Adipocyte (in vitro differentiated cells): ENCODE measurements around the gene MTX1.

Experiments used
- DNase-seq: peaks from one replicate; pipeline ENCODE4 v3.0.0-alpha.2; 2015; ENCODE audit warnings: low read depth
- H3K27me3 ChIP-seq: replicated peaks from 2 replicates; pipeline ENCODE4 v1.7.0; 2013; ENCODE audit warnings: mild to moderate bottlenecking, low read length, moderate library complexity; ENCODE audit not compliant: control insufficient read depth, insufficient read depth
- H3K36me3 ChIP-seq: 2 replicates; pipeline ENCODE4 v1.7.0; 2013; ENCODE audit warnings: low read length, mild to moderate bottlenecking, moderate library complexity; ENCODE audit not compliant: control insufficient read depth, insufficient read depth, severe bottlenecking
- H3K4me1 ChIP-seq: 2 replicates; pipeline ENCODE4 v1.7.0; 2013; ENCODE audit warnings: mild to moderate bottlenecking, low read length, moderate library complexity; ENCODE audit not compliant: control insufficient read depth, insufficient read depth
- H3K4me3 ChIP-seq: 2 replicates; pipeline ENCODE4 v1.7.0; 2013; ENCODE audit warnings: mild to moderate bottlenecking, low read length, moderate library complexity
- H3K9ac ChIP-seq: 2 replicates; pipeline ENCODE4 v1.7.0; 2013; ENCODE audit warnings: mild to moderate bottlenecking, low read length, moderate library complexity
- H3K9me3 ChIP-seq: 2 replicates; pipeline ENCODE4 v1.7.0; 2013; ENCODE audit warnings: mild to moderate bottlenecking, low read length, moderate library complexity; ENCODE audit not compliant: control insufficient read depth

MTX1 gene

DNA sequence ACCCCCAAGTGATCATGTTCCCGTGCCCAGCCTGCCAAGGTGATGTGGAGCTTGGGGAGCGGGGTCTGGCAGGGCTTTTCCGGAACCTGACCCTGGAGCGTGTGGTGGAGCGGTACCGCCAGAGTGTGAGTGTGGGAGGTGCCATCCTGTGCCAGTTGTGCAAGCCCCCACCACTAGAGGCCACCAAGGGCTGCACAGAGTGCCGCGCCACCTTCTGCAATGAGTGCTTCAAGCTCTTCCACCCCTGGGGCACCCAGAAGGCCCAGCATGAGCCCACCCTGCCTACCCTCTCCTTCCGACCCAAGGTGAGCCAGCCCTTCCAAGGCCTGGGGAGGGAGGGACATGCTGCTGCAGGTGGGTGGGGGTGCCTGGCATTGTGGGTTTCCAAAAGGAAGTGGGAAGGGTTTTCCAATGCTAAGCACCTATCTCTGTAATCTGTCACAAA lies 32.5 kb upstream of the MTX1 start:
- no peaks in the 10 kb centered on the region for H3K9me3 ChIP-seq
- peaks cover 17% of the 10 kb centered on the region for H3K4me1 ChIP-seq
- H3K9ac ChIP-seq, result no peak overlapping the region
- no peaks in the 10 kb centered on the region for H3K36me3 ChIP-seq
- no peaks in the 10 kb centered on the region for H3K27me3 ChIP-seq
- DNase-seq, result no peak
- no peak overlapping the region for H3K4me3 ChIP-seq

DNA sequence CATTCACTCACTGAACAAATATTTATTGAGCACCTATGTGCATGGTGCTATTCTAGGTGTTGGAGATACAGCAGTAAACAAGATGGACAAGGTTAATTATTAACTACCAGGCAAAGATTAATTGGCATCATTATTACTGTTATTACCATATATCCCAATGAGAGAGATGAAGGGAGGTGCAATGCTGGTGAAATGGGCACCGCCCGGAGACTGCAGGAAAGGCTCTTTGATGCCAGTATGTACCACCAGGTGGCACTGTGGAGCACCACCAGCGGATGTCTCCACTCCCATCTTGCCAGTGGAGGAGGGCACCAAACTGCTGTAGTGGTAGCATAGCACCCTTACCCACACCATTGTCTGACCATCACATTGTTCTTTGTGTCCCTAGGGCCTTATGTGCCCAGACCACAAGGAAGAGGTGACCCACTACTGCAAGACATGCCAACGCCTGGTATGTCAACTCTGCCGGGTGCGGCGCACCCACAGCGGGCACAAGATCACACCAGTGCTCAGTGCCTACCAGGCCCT lies 31.9 kb upstream of the MTX1 start:
- Histone ChIP-seq H3K4me3 (no peak overlapping the region), H3K9me3 (no peaks in the 10 kb centered on the region)
- peak; percentile 91 for DNase-seq

DNA sequence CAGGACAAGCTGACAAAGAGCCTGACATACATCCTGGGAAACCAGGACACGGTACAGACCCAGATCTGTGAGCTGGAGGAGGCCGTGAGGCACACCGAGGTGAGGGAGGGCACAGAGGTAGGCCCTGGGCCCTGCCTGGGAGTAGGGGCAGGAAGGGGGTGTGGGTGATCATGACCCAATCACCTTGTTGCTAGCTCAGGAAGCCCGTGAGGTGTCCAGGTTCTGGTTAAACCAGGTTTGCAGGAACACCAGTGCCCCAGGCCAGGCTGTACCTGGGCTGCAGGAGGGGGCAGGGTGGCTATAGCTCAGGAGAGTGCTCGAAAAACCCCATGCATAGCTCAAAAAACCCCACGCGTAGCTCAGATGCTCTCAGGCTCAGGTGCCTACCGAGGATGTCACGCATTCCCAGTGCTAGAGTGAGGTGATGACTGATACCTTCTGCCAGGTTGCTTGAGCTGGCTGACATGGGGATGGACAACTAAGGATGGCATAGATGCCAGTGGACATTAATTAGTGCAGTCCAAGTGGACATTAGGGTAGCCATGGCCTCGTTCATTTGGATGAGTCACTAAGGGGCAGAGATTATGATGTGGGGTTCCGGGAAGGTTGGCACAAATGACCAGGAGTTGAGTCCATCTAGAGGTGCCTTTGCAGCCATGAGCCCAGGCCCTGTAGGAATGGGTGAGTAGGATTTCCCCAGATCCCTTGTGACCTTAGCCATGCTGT lies 31.1 kb upstream of the MTX1 start:
- DNase-seq, result no peak
- no peaks in the 10 kb centered on the region for H3K36me3 ChIP-seq
- no peaks in the 10 kb centered on the region for H3K9me3 ChIP-seq
- H3K4me1 ChIP-seq, result peaks cover 7% of the 10 kb centered on the region
- H3K9ac ChIP-seq, result no peak overlapping the region
- H3K27me3 ChIP-seq, result no peaks in the 10 kb centered on the region
- no peak overlapping the region for H3K4me3 ChIP-seq

More for the DNA sequence above, 31.9 kb upstream of the MTX1 start:
- no peak overlapping the region for H3K9ac ChIP-seq
- no peaks in the 10 kb centered on the region for H3K36me3 ChIP-seq
- no peaks in the 10 kb centered on the region for H3K27me3 ChIP-seq
- H3K4me1 ChIP-seq, result peaks cover 14% of the 10 kb centered on the region

DNA sequence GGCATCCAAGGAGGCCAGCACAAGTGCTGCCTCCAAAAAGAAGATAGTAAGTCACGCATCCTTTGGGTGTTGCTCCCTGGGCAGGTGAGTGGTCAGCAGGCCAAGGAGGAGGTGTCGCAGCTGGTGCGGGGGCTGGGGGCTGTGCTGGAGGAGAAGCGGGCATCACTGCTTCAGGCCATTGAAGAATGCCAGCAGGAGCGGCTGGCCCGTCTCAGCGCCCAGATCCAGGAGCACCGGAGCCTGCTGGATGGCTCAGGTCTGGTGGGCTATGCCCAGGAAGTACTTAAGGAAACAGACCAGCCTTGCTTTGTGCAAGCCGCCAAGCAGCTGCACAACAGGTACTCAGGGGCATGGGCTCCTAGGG lies 30.6 kb upstream of the MTX1 start:
- Histone ChIP-seq H3K9ac (no peak overlapping the region), H3K9me3 (no peaks in the 10 kb centered on the region), H3K4me1 (peaks cover 5% of the 10 kb centered on the region), H3K4me3 (no peak overlapping the region), H3K36me3 (no peaks in the 10 kb centered on the region), H3K27me3 (no peaks in the 10 kb centered on the region)
- DNase-seq, result no peak

DNA sequence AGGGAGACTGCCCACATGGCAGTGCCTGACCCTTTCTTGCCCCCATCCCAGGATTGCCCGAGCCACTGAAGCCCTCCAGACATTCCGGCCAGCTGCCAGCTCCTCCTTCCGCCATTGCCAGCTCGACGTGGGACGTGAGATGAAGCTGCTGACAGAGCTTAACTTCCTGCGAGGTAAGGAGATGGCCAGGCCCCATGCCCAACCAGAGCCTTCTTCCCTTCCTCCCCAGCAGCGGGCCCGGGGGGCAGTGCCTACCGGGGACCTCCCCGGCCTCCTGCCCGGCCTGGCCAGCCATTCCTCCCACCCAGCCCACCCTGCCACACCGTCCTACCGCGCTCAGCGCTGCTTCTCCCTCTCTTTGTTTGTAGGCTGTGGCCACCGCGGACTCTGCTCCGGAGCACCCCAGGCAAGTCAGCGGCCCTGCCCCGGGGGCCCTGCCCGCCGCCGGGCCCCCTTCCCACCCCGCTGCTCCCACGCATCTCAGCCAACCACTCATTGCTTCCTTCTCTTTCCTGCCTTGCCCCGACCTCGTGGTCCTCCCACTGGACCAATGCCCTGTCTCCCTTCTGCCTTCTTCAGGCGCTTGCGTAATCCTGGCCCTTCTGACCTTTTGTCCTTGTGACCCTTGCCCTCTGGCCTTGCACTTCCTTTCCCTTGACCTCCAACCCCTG lies 29.9 kb upstream of the MTX1 start:
- no peaks in the 10 kb centered on the region for H3K27me3 ChIP-seq
- no peaks in the 10 kb centered on the region for H3K36me3 ChIP-seq
- no peak for DNase-seq
- H3K9ac ChIP-seq, result no peak overlapping the region
- no peak overlapping the region for H3K4me3 ChIP-seq
- peaks cover 1% of the 10 kb centered on the region for H3K4me1 ChIP-seq
- H3K9me3 ChIP-seq, result no peaks in the 10 kb centered on the region

DNA sequence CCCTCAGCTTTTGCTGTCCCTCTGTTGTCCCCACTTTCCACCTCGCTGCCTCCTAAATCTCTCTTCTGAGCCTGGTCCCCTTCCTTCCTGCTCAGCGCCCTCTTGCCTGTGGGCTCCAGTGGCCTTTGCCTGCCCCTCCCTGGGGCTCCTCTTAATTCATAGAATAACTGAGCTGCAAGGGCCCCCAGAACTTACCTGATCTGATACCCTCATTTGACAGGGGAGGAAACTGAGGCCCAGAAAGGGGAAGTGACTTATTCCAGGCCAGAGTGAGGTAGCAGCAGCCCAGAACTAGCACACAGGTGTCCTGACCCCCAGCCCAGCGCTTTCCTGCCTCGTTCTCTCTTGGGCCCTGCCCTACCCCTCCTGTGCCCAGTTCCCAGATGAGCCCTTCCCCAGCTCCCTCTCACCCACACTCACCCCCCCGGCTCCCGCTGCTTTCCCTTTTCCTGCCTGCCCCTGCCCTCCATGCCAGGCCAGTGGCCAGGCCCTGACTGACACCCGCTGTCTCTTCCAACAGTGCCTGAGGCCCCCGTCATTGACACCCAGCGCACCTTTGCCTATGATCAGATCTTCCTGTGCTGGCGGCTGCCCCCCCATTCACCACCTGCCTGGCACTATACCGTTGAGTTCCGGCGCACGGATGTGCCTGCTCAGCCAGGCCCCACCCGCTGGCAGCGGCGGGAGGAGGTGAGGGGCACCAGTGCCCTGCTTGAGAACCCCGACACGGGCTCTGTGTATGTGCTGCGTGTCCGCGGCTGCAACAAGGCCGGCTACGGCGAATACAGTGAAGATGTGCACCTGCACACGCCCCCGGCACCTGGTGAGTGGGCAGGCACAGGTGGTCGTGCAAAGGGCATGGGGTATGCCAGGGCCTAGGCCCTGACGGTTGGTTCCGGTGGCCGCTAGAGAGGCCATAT lies 29.1 kb upstream of the MTX1 start:
- H3K9me3 ChIP-seq, result no peaks in the 10 kb centered on the region
- no peaks in the 10 kb centered on the region for H3K27me3 ChIP-seq
- no peak overlapping the region for H3K4me3 ChIP-seq
- DNase-seq, result no peak
- no peaks in the 10 kb centered on the region for H3K36me3 ChIP-seq
- H3K9ac ChIP-seq, result no peak overlapping the region
- H3K4me1 ChIP-seq, result no peaks in the 10 kb centered on the region

DNA sequence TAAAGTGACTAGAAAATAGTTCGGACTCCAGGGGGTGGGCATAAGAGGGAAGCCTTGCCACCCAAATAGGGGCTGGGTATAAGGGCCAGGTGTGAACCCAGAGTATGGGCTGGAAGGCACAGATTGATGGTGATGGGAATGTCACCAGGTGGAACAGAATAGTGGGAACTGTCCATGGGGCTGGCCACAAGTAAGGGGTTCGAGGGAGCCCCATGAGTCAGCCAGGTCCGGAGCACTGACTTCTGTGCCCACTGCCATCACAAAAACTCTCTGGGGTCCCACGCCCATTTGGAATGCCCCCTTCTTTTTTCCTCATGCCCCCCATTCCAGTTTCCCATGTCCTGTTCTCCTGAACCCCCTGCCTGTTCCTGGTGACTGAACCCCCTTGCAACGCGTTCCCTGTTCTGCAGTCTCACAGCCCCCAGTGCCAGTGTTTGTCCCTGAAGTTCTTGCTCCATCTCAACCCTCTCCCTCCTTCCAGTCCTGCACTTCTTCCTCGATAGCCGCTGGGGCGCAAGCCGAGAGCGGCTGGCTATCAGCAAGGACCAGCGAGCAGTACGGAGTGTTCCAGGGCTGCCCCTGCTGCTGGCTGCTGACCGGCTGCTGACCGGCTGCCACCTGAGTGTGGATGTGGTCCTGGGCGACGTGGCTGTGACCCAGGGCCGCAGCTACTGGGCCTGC lies 27.0 kb upstream of the MTX1 start:
- no peak overlapping the region for H3K4me3 ChIP-seq
- H3K36me3 ChIP-seq, result no peaks in the 10 kb centered on the region
- no peak for DNase-seq
- no peaks in the 10 kb centered on the region for H3K4me1 ChIP-seq
- no peaks in the 10 kb centered on the region for H3K9me3 ChIP-seq
- H3K27me3 ChIP-seq, result no peaks in the 10 kb centered on the region
- H3K9ac ChIP-seq, result no peak overlapping the region

DNA sequence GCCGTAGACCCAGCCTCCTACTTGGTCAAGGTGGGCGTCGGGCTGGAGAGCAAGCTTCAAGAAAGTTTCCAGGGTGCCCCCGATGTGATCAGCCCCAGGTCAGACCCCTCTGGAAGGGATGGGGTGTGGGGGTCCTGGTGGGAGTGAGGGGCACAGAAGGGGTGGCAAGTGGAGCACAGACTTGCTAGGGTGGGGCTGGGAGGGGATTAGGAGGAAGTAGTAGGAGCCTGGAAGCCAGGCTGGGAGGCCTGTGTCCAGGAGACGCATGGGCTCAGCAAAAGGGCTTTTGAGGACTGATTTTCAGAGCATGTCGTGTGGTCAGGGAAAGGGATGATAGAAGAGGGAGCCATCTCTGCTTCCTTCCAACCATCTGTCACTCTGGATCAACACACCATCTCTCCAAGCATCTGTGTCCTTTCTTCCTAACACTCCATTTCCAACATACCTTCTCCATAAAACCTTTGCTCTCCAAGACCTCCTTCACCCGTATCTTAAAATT lies 26.4 kb upstream of the MTX1 start:
- DNase-seq, result no peak
- H3K4me3 ChIP-seq, result no peak overlapping the region
- H3K9ac ChIP-seq, result no peak overlapping the region
- no peaks in the 10 kb centered on the region for H3K27me3 ChIP-seq
- H3K36me3 ChIP-seq, result no peaks in the 10 kb centered on the region
- H3K4me1 ChIP-seq, result no peaks in the 10 kb centered on the region
- H3K9me3 ChIP-seq, result no peaks in the 10 kb centered on the region

DNA sequence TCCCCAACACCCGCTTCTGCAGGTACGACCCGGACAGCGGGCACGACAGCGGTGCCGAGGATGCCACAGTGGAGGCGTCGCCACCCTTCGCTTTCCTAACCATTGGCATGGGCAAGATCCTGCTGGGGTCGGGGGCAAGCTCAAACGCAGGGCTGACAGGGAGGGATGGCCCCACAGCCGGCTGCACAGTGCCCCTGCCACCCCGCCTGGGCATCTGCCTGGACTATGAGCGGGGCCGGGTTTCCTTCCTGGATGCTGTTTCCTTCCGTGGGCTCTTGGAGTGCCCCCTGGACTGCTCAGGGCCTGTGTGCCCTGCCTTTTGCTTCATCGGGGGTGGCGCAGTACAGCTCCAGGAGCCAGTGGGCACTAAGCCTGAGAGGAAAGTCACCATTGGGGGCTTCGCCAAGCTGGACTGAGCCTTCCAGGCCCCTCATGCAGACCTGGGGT lies 24.7 kb upstream of the MTX1 start:
- DNase-seq, result no peak
- Histone ChIP-seq H3K27me3 (no peaks in the 10 kb centered on the region), H3K36me3 (no peaks in the 10 kb centered on the region), H3K9ac (no peak overlapping the region), H3K9me3 (no peaks in the 10 kb centered on the region), H3K4me1 (no peaks in the 10 kb centered on the region), H3K4me3 (no peak overlapping the region)

DNA sequence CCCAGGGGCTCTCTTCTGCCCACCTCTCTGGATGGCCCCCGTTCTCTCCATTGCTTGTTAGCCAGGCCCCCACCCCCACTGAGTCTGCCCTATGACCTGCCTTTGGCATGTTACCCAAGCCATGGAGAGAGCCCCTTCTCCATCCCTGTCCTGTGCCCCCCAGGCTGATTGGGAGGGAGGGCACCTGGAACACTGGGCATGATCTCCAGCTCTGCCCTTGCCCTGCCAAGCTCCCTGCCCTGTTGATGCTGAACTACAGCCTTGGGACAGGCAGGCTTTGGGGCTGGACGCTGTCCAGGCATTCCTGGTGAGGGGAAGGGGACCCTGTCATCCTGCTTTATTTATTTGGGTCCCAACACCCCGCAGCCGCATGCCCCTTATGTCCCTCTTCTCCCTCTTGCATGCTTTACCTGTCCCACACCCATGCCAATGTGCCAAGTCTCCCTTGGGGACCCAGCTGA lies 24.1 kb upstream of the MTX1 start:
- Histone ChIP-seq H3K9me3 (no peaks in the 10 kb centered on the region), H3K9ac (no peak overlapping the region), H3K36me3 (no peaks in the 10 kb centered on the region), H3K27me3 (no peaks in the 10 kb centered on the region), H3K4me1 (no peaks in the 10 kb centered on the region), H3K4me3 (no peak overlapping the region)
- DNase-seq, result no peak
